ENCODE data around the gene ATF5. TPM values are rescaled to one million over a fixed set of nuclear protein-coding genes. Genes with fewer than 3 reads are reported as not detected.

Gene ATF5
- total and polyA plus RNA-seq, 2 of the 8 experiments (the other 6 are each of a cell fraction or from before 2014, with no cell fraction given): 6.2 to 13.1 TPM

- TF ChIP-seq TBP (IDR thresholded peaks at IDR 0.05; ENCODE audit: low read depth, low read length) (no peak), SUZ12 (IDR thresholded peaks at IDR 0.05; ENCODE audit: low read length) (no peak), YY1 (IDR thresholded peaks at IDR 0.05; ENCODE audit: low read depth, low read length) (no peak), POLR2A (IDR thresholded peaks at IDR 0.05; ENCODE audit: control extremely low read depth in 1 of 2, low read depth in 2 of 2, low read length in 2 of 2) (no peak)
These were observed 32.0 kb upstream of the ATF5 start, which contains the start of gene IL4I1 (continued) for GRCh38 chr19:49896863-49897621.

Data from H1 (cell line).